Endothelial cell of umbilical vein (primary cell): ENCODE results near the gene DTX4. TPM values are rescaled to one million over a fixed set of nuclear protein-coding genes. Genes with fewer than 3 reads are reported as not detected.

Experiments used
- BruUV-seq: library from RNA; stranded (reverse); fragments of 400-500 nt; replicated peaks from 2 replicates; lab custom pipeline; 2021; lab: Mats Ljungman, UMichigan
- CTCF ChIA-PET: fragments of 300-600, 350-600 bp; sonication (Branson Sonifier 250); formaldehyde crosslinking; loops from one replicate; lab custom pipeline; 2021; ENCODE audit warnings: antibody characterized with exemption, inconsistent platforms; lab: Charles Lee
- POLR2A ChIA-PET: fragments of 300-600, 350-600 bp; sonication (Branson Sonifier 250); formaldehyde crosslinking; loops from one replicate; lab custom pipeline; 2021; ENCODE audit warnings: antibody characterized with exemption, inconsistent platforms; lab: Charles Lee
- DNase-seq: peaks from one replicate; pipeline ENCODE4 v3.0.0-alpha.2; 2011; ENCODE audit warnings: low read depth, low spot score
- FAIRE-seq: peaks from 2 replicates; lab custom pipeline; 2011; peaks lifted over from hg19 to GRCh38; lab: Jason Lieb, UNC
- H2AFZ ChIP-seq: 2 replicates; pipeline ENCODE4 v1.6.0; 2012; ENCODE audit warnings: low read depth, low read length, control low read depth, inconsistent platforms
- H3K27ac ChIP-seq: 2 replicates; pipeline ENCODE4 v1.5.1; 2011; ENCODE audit warnings: low read depth, mild to moderate bottlenecking, control low read depth, low read length, moderate library complexity; ENCODE audit not compliant: insufficient read depth
- H3K27me3 ChIP-seq, 2 experiments: 2 replicates each; pipeline versions ENCODE4 v1.6.0 to v1.6.1; 2011; ENCODE audit warnings: low read length in 2 of 2, mixed read lengths in 1 of 2; ENCODE audit not compliant: control insufficient read depth in 2 of 2, insufficient read depth in 2 of 2
- H3K36me3 ChIP-seq, 2 experiments: 2 replicates in 1 of 2; 3 replicates in 1 of 2; pipeline ENCODE4 v1.5.1; 2011; ENCODE audit warnings: low read length in 2 of 2, mild to moderate bottlenecking in 1 of 2, moderate library complexity in 1 of 2; ENCODE audit not compliant: control insufficient read depth in 2 of 2, insufficient read depth in 2 of 2; ENCODE audit errors: extremely low read depth in 1 of 2
- H3K4me1 ChIP-seq: 3 replicates; pipeline ENCODE4 v1.5.1; 2011; ENCODE audit warnings: mild to moderate bottlenecking, low read length; ENCODE audit not compliant: control insufficient read depth, insufficient read depth; ENCODE audit errors: extremely low read depth
- H3K4me2 ChIP-seq: 2 replicates; pipeline ENCODE4 v1.6.1; 2011; ENCODE audit warnings: low read length, control low read depth, mixed read lengths; ENCODE audit not compliant: insufficient read depth
- H3K4me3 ChIP-seq, 3 experiments: fragments of 200-600 bp in 1 of 3; sonication (generic), shearing (Covaris generic) in 1 of 3; replicated peaks in 1 of 3; 2 replicates each; pipeline ENCODE4 v1.5.1; 2011 to 2016; ENCODE audit warnings: control low read depth in 3 of 3, low read length in 3 of 3, mild to moderate bottlenecking in 2 of 3, inconsistent platforms in 1 of 3, low read depth in 1 of 3, moderate library complexity in 1 of 3; ENCODE audit not compliant: insufficient read depth in 1 of 3
- H3K79me2 ChIP-seq: 2 replicates; pipeline ENCODE4 v1.6.0; 2012; ENCODE audit warnings: low read length, inconsistent platforms; ENCODE audit not compliant: control insufficient read depth, insufficient read depth
- H3K9ac ChIP-seq: replicated peaks from 2 replicates; pipeline ENCODE3; 2011; ENCODE audit warnings: low read length, control low read depth; ENCODE audit not compliant: insufficient read depth; ENCODE audit errors: extremely low read depth
- H3K9me1 ChIP-seq: replicated peaks from 3 replicates; pipeline ENCODE4 v1.6.0; 2011; ENCODE audit warnings: mild to moderate bottlenecking, low read length; ENCODE audit not compliant: control insufficient read depth, insufficient read depth; ENCODE audit errors: extremely low read depth
- H3K9me3 ChIP-seq: replicated peaks from 2 replicates; pipeline ENCODE4 v1.5.1; 2012; ENCODE audit warnings: low read length, inconsistent platforms; ENCODE audit not compliant: control insufficient read depth, insufficient read depth
- H4K20me1 ChIP-seq: replicated peaks from 2 replicates; pipeline ENCODE3; 2011; ENCODE audit warnings: mild to moderate bottlenecking, low read length; ENCODE audit not compliant: control insufficient read depth, insufficient read depth; ENCODE audit errors: extremely low read depth
- CTCF ChIP-seq, 2 donors: IDR thresholded peaks; 1 replicate in 1 of 2; 2 replicates in 1 of 2; pipeline ENCODE4 v1.5.1; 2011; ENCODE audit warnings: low read length in 2 of 2, mild to moderate bottlenecking in 2 of 2, moderate library complexity in 2 of 2, control low read depth in 1 of 2, inconsistent platforms in 1 of 2, low read depth in 1 of 2; ENCODE audit not compliant: insufficient read depth in 1 of 2; ENCODE audit errors: extremely low read depth in 1 of 2
- FOS ChIP-seq: IDR thresholded peaks from 2 replicates; pipeline ENCODE4 v1.6.1; 2011; ENCODE audit warnings: mild to moderate bottlenecking, low read length, moderate library complexity, borderline replicate concordance; ENCODE audit not compliant: insufficient read depth
- MAX ChIP-seq: IDR thresholded peaks from 2 replicates; pipeline ENCODE4 v1.6.1; 2011; ENCODE audit not compliant: insufficient read depth, insufficient read length
- POLR2A ChIP-seq: IDR thresholded peaks from 2 replicates; pipeline ENCODE4 v1.6.1; 2012; ENCODE audit warnings: low read depth, mild to moderate bottlenecking, control low read depth, low read length
- dilution Hi-C: fragments of 300-500 bp; cut with MboI; formaldehyde crosslinking; loops from one replicate; pipeline ENCODE4 v1.15.0; 2019; ENCODE audit warnings: low sequenced_read_pairs; ENCODE audit not compliant: extremely low pct_ligation_motif_present
- intact Hi-C: fragments of 100-400 bp; cut with micrococcal nuclease; formaldehyde crosslinking; loops from one replicate; pipeline ENCODE4 v1.10.0; 2022
- polyA plus RNA-seq, 4 experiments: library from polyadenylated mRNA; depleted of rRNA in 3 of 4; stranded (reverse) in 3 of 4; unstranded in 1 of 4; fragments of >200 nt; gene quantifications; 2 replicates each; pipeline versions ENCODE4 v1.2.1 to v1.2.3, GENCODE V29; 2011 to 2012; ENCODE audit warnings: missing spikeins in 1 of 4
- total RNA-seq: library from RNA; stranded (reverse); gene quantifications from 2 replicates; pipeline ENCODE4 v1.2.3, GENCODE V29; 2021

The DTX4 gene
- total and polyA plus RNA-seq, 2 donors (not counting 3 experiments of a cell fraction or from before 2014, with no cell fraction given), result 0.08 to 0.91 TPM

- no peaks in the 10 kb centered on the region for H3K9me3 ChIP-seq
- no peaks in the 10 kb centered on the region for H3K79me2 ChIP-seq
- H3K9ac ChIP-seq, result no peak overlapping the region
- intact Hi-C loops (no loop called here), dilution Hi-C loops (no loop called here)
- H3K27me3 ChIP-seq, result peaks cover 3% of the 10 kb centered on the region in 2 experiments
- H3K4me1 ChIP-seq, result no peaks in the 10 kb centered on the region
- FAIRE-seq (no peak), DNase-seq (no peak)
- TF ChIP-seq MAX, result no peak
- TF ChIP-seq POLR2A, result no peak
- no peak for TF ChIP-seq FOS
- no peak for TF ChIP-seq CTCF (IDR thresholded peaks at IDR 0.05; ENCODE audit: extremely low read depth in 1 of 2, insufficient read depth in 1 of 2, low read depth in 1 of 2, low read length in 2 of 2)
- H2AFZ ChIP-seq, result no peak overlapping the region
- no TSS peak for BruUV-seq
- no peak overlapping the region for H3K4me3 ChIP-seq
- ChIA-PET CTCF (interaction anchor here (1.3 to 1.5 kb wide), 3 partner anchors 12 to 40 kb away, joined by 4 to 7 read pairs (median 5); partner anchors contain the start of gene DTX4), POLR2A (no interaction called here)
- H3K27ac ChIP-seq, result no peak overlapping the region
- H3K9me1 ChIP-seq, result no peaks in the 10 kb centered on the region
- no peak overlapping the region for H3K4me2 ChIP-seq
- no peaks in the 10 kb centered on the region for H3K36me3 ChIP-seq
- no peaks in the 10 kb centered on the region for H4K20me1 ChIP-seq
Measured at GRCh38 chr11:59198726-59199125, 26.8 kb downstream of the DTX4 start.
